ENCODE results near the gene PRKCH. TPM values are rescaled to one million over a fixed set of nuclear protein-coding genes. Genes with fewer than 3 reads are reported as not detected.
"Not testable (repeated sequence)": the region's sequence is repeated elsewhere in the genome, so short reads cannot be mapped to it uniquely, and the experiment has no call there.

Gene PRKCH
- total and polyA plus RNA-seq, 2 experiments from 2014 or later: 7.1 to 11.2 TPM

GRCh38 chr14:61300754-61301153 lies 20.6 kb upstream of the PRKCH start:
- no peaks in the 10 kb centered on the region for H3K79me2 ChIP-seq
- no peaks in the 10 kb centered on the region for H4K20me1 ChIP-seq (ENCODE audit: insufficient read depth, poor library complexity, severe bottlenecking)
- H3K4me3 ChIP-seq: no peak overlapping the region
- no peaks in the 10 kb centered on the region for H3K4me1 ChIP-seq (ENCODE audit: insufficient read depth)
- H3K27me3 ChIP-seq: no peaks in the 10 kb centered on the region
- H3K9me3 ChIP-seq (ENCODE audit: low read depth): no peaks in the 10 kb centered on the region
- H3K27ac ChIP-seq: no peak overlapping the region
- TF ChIP-seq EZH2 (IDR thresholded peaks at IDR 0.05; ENCODE audit: borderline replicate concordance) (no peak), EZH2phosphoT487 (IDR thresholded peaks at IDR 0.05; ENCODE audit: low read depth, severe bottlenecking, unreplicated experiment) (no peak), CTCF (IDR thresholded peaks at IDR 0.05; ENCODE audit: poor library complexity) (no peak)
- H2AFZ ChIP-seq: no peak overlapping the region
- 77% methylated on average over 7 of the region's 7 CpGs for WGBS (ENCODE audit: low lambda C conversion rate, missing lambda C conversion rate)
- no peaks in the 10 kb centered on the region for H3K36me3 ChIP-seq (replicated peaks; ENCODE audit: insufficient read depth, low read depth)
- no peak for DNase-seq (ENCODE audit: low spot score)
- H3K9me2 ChIP-seq (replicated peaks; ENCODE audit: insufficient read depth): no peaks in the 10 kb centered on the region
- H3K4me2 ChIP-seq: no peak overlapping the region

- Histone ChIP-seq H3K9me3 (ENCODE audit: low read depth) (no peaks in the 10 kb centered on the region), H3K27ac (no peak overlapping the region), H3K79me2 (no peaks in the 10 kb centered on the region), H3K4me2 (no peak overlapping the region), H3K4me3 (no peak overlapping the region), H2AFZ (no peak overlapping the region), H3K9me2 (replicated peaks; ENCODE audit: insufficient read depth) (no peaks in the 10 kb centered on the region), H3K36me3 (replicated peaks; ENCODE audit: insufficient read depth, low read depth) (no peaks in the 10 kb centered on the region), H3K27me3 (no peaks in the 10 kb centered on the region), H4K20me1 (ENCODE audit: insufficient read depth, poor library complexity, severe bottlenecking) (no peaks in the 10 kb centered on the region), H3K4me1 (ENCODE audit: insufficient read depth) (no peaks in the 10 kb centered on the region)
- TF ChIP-seq EZH2phosphoT487 (IDR thresholded peaks at IDR 0.05; ENCODE audit: low read depth, severe bottlenecking, unreplicated experiment) (no peak), CTCF (IDR thresholded peaks at IDR 0.05; ENCODE audit: poor library complexity) (no peak), EZH2 (IDR thresholded peaks at IDR 0.05; ENCODE audit: borderline replicate concordance) (no peak)
- no peak for DNase-seq (ENCODE audit: low spot score)
- WGBS (ENCODE audit: low lambda C conversion rate, missing lambda C conversion rate): 97% methylated on average over 2 of the region's 2 CpGs
Measured at GRCh38 chr14:61304688-61305087, 16.7 kb upstream of the PRKCH start.

- Histone ChIP-seq H3K27ac (no peak overlapping the region), H3K4me1 (ENCODE audit: insufficient read depth) (no peaks in the 10 kb centered on the region), H3K4me2 (no peak overlapping the region), H3K36me3 (replicated peaks; ENCODE audit: insufficient read depth, low read depth) (no peaks in the 10 kb centered on the region), H2AFZ (no peak overlapping the region), H3K79me2 (no peaks in the 10 kb centered on the region), H4K20me1 (ENCODE audit: insufficient read depth, poor library complexity, severe bottlenecking) (no peaks in the 10 kb centered on the region), H3K4me3 (no peak overlapping the region), H3K9me3 (ENCODE audit: low read depth) (no peaks in the 10 kb centered on the region), H3K9me2 (replicated peaks; ENCODE audit: insufficient read depth) (no peaks in the 10 kb centered on the region), H3K27me3 (no peaks in the 10 kb centered on the region)
- TF ChIP-seq CTCF (IDR thresholded peaks at IDR 0.05; ENCODE audit: poor library complexity) (no peak), EZH2phosphoT487 (IDR thresholded peaks at IDR 0.05; ENCODE audit: low read depth, severe bottlenecking, unreplicated experiment) (no peak), EZH2 (IDR thresholded peaks at IDR 0.05; ENCODE audit: borderline replicate concordance) (no peak)
- DNase-seq (ENCODE audit: low spot score): no peak
- 46% methylated on average over 3 of the region's 3 CpGs for WGBS (ENCODE audit: low lambda C conversion rate, missing lambda C conversion rate)
Measured at GRCh38 chr14:61308198-61308597, 13.2 kb upstream of the PRKCH start.

GRCh38 chr14:61308701-61309100 lies 12.7 kb upstream of the PRKCH start:
- H3K27me3 ChIP-seq; H4K20me1 ChIP-seq (ENCODE audit: insufficient read depth, poor library complexity, severe bottlenecking); DNase-seq (ENCODE audit: low spot score); H3K9me3 ChIP-seq (ENCODE audit: low read depth); H3K9me2 ChIP-seq (replicated peaks; ENCODE audit: insufficient read depth); H3K4me3 ChIP-seq; H3K79me2 ChIP-seq; H3K4me2 ChIP-seq; H3K27ac ChIP-seq; H2AFZ ChIP-seq; H3K4me1 ChIP-seq (ENCODE audit: insufficient read depth); H3K36me3 ChIP-seq (replicated peaks; ENCODE audit: insufficient read depth, low read depth): not testable (repeated sequence)
- WGBS (ENCODE audit: low lambda C conversion rate, missing lambda C conversion rate): 100% methylated on average over 4 of the region's 4 CpGs

Measured in hepatocyte (in vitro differentiated cells).